ENCODE data around the gene PKIB. TPM values are rescaled to one million over a fixed set of nuclear protein-coding genes. Genes with fewer than 3 reads are reported as not detected.

Gene PKIB
- total and polyA plus RNA-seq, 2 of the 4 experiments (the other 2 are of a cell fraction): 6.3 to 13.1 TPM

DNA sequence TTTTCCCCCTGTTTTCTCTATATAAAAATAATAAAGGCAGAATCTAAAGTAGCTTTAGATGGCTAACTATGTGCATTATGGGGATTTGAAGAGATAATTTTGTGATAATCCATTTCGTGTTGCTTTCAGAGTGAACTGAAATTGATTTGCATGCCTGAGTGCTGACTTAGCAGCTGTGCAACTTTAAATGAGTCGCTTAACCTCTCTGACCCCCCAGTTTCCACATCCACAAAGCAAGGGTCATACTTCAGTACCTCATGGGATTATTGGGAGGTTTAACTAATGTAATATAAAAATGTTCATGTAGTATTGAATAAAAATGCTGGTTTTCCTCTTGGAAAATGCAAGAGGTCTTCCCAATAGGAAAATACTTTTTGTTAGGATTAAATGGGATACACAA, 105.5 kb downstream of the PKIB start:
- DNase-seq (peak; percentile 82), ATAC-seq (ENCODE audit: low read depth) (peak; percentile 53)
- in situ Hi-C loops (cut with MboI; ENCODE audit: low sequenced_read_pairs) (no loop called here), dilution Hi-C loops (cut with HindIII; ENCODE audit: low sequenced_read_pairs, unreplicated experiment) (no loop called here), intact Hi-C loops (cut with micrococcal nuclease) (no loop called here)
- Histone ChIP-seq H2BK15ac (ENCODE audit: low read depth, low read length) (no peak overlapping the region), H3K56ac (ENCODE audit: extremely low read depth, insufficient read depth, low read length) (no peak overlapping the region), H2BK120ac (ENCODE audit: low read depth, low read length) (no peak overlapping the region), H3K4ac (ENCODE audit: low read depth, low read length) (no peak overlapping the region), H3K14ac (replicated peaks; ENCODE audit: low read depth, low read length) (no peak overlapping the region), H2AK9ac (replicated peaks; ENCODE audit: low read depth, low read length, poor library complexity) (no peak overlapping the region), H3K18ac (ENCODE audit: low read depth, low read length) (no peak overlapping the region), H3K27ac (ENCODE audit: insufficient read depth, low read length) (no peak overlapping the region), H3K9me3 (ENCODE audit: control insufficient read depth, insufficient read depth, low read length) (no peaks in the 10 kb centered on the region), H3K4me1 (ENCODE audit: control insufficient read depth, insufficient read depth, low read length) (peaks cover 4% of the 10 kb centered on the region; the same call in 1 of the 2 replicates), H4K20me1 (ENCODE audit: insufficient read depth, low read length) (no peaks in the 10 kb centered on the region), H4K5ac (ENCODE audit: low read depth, low read length) (no peak overlapping the region), H3K9me1 (ENCODE audit: insufficient read depth, low read length) (no peaks in the 10 kb centered on the region), H2BK5ac (ENCODE audit: low read depth, low read length, poor library complexity, severe bottlenecking) (no peak overlapping the region), H2AK5ac (ENCODE audit: low read depth, low read length) (no peak overlapping the region), H3K9ac (ENCODE audit: low read depth, low read length) (no peak overlapping the region), H2AFZ (replicated peaks; ENCODE audit: low read length, poor library complexity) (no peak overlapping the region), H4K8ac (ENCODE audit: low read depth in 2 of 2, low read length in 2 of 2) (no peak overlapping the region), H3K27me3 (ENCODE audit: control insufficient read depth, insufficient read depth, low read length) (no peaks in the 10 kb centered on the region), H3K4me2 (ENCODE audit: low read depth, low read length) (no peak overlapping the region), H3K36me3 (ENCODE audit: control insufficient read depth, insufficient read depth, low read length) (no peaks in the 10 kb centered on the region), H3K4me3 (ENCODE audit: insufficient read depth, low read depth, low read length) (no peak overlapping the region), H4K91ac (ENCODE audit: insufficient read depth, low read depth, low read length) (no peak overlapping the region), H3K23ac (ENCODE audit: low read depth, low read length) (no peak overlapping the region), H3K79me1 (ENCODE audit: low read depth in 1 of 2, low read length in 2 of 2) (no peaks in the 10 kb centered on the region), H2BK20ac (ENCODE audit: low read depth, low read length) (no peak overlapping the region)
- ChIA-PET CTCF (interaction anchor here (0.8 kb wide), 1 partner anchor 242 kb away, joined by 4 read pairs; no protein-coding TSS in a partner anchor), POLR2A (ENCODE audit: unreplicated experiment) (no interaction called here)
- no CpG with 5 or more reads among the region's 2 CpGs for WGBS, 2 experiments (ENCODE audit: extremely low coverage in 2 of 2, insufficient read length in 1 of 2)
- no peak for TF ChIP-seq CHD1 (IDR thresholded peaks at IDR 0.05; ENCODE audit: low read depth, low read length)
- TF ChIP-seq RFX5 (IDR thresholded peaks at IDR 0.05; ENCODE audit: low read depth, low read length): no peak
- TF ChIP-seq RCOR1 (IDR thresholded peaks at IDR 0.05; ENCODE audit: insufficient replicate concordance, low read length): no peak
- no peak for TF ChIP-seq BHLHE40 (IDR thresholded peaks at IDR 0.05; ENCODE audit: low read depth, low read length)
- TF ChIP-seq CEBPB (IDR thresholded peaks at IDR 0.05; ENCODE audit: low read depth, low read length): peak; percentile 50
- no peak for TF ChIP-seq RAD21 (IDR thresholded peaks at IDR 0.05; ENCODE audit: low read length)
- TF ChIP-seq POLR2A (IDR thresholded peaks at IDR 0.05; ENCODE audit: low read depth, low read length): no peak
- TF ChIP-seq MAFK (IDR thresholded peaks at IDR 0.05; ENCODE audit: low read depth, low read length): peak; percentile 32; the same call in 1 of the 2 replicates
- TF ChIP-seq MXI1 (IDR thresholded peaks at IDR 0.05; ENCODE audit: borderline replicate concordance, low read depth, low read length): no peak
- BruUV-seq (replicated peaks): no TSS peak

Data from IMR-90 (cell line).